ENCODE data around the gene NFILZ.

Gene NFILZ

DNA sequence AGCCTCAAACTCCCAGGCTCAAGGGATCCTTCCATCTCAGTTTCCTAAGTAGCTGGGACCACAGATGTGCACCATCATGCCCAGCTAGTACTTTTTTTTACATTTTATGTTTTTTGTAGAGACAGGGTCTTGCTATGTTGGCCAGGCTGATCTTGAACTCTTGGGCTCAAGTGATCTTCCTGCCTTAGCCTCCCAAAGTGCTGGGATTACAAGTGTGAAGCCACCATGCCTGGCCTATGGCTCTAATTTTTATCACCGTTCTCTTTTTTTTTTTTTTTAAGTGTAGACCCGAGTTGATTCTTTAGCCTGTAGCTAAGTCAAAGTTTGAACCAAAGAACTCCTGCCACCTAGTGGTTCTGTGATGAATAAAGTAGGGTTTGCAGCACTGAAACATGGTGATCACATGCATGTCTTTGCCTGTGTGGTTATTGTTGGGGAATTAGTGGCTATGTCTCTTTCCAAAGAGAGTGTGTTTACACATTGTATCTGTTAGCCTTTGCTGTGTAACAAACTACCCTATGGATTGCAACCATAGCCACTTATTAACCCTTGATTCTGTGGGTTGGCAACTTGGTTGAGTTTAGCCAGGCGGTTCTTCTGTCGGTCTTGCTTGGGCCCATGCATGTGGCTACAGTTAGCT lies 11.6 kb downstream of the NFILZ start:
- no peak for DNase-seq (ENCODE audit: low read depth)

DNA sequence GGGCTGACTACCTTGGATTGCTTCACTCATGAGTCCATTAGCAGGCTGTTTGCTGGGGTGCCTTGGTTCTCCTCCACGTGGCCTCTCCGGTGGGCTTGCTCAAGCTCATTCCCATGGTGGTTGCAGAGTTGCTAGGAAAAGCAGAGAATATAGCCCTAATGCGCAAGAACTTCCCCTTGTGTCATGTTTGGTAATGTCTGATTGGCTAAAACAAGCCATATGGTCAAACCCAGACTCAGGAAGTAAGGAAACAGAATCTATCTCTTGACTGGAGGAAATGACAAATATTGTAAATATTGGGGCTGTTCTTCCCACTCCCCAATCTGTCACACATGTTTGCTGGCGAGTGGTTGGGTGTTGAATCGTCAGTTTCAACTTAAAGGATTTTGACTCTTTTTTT lies 12.1 kb downstream of the NFILZ start:
- no peak for DNase-seq (ENCODE audit: low read depth)

DNA sequence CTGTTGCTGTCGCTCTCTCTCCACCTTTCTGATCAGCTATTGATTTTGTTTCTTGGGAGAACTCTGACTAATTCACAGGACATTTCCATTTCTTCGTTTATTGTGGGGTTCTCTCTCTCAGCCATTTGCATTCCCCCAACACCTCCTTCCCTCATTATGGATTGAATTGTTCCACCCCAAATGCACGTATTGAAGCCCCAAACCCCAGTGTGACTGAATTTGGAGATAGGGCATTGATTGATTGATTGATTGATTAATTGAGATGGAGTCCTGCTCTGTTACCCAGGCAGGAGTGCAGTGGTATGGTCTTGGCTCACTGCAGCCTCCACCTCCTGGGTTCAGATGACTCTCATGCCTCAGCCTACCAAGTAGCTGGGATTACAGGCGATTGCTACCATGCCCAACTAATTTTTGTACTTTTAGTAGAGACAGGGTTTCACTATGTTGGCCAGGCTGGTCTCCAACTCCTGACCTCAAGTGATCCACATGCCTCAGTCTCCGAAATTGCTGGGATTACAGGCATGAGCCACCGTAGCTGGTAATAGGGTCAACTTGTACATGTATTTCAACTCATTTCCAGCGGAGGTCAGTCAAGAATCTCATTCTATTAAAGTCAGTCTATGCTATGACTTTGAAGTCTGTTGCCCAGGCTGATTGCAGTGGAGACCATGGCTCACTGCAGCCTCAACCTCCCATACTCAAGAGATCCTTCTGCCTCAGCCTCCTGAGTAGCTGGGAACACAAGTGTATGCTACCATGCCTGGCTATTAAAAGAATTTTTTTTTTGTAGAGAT lies 13.6 kb downstream of the NFILZ start:
- DNase-seq (ENCODE audit: low read depth), result no peak

DNA sequence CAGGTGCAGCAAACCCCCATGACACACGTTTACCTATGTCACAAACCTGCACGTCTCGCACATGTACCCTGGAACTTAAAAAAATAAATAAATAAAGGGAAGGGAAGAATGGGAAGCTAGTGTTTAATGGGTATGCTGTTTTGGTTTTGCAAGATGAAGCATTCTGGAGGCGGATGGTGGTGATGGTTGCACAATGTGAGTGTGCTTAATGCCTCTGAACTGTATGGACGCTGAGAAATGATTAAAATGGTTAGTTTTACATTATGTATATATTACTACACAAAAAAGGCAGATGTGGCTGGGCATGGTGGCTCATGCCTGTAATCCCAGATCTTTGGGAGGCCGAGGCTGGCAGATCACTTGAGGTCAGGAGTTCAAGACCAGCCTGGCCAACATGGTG lies 17.8 kb downstream of the NFILZ start:
- DNase-seq (ENCODE audit: low read depth), result no peak

DNA sequence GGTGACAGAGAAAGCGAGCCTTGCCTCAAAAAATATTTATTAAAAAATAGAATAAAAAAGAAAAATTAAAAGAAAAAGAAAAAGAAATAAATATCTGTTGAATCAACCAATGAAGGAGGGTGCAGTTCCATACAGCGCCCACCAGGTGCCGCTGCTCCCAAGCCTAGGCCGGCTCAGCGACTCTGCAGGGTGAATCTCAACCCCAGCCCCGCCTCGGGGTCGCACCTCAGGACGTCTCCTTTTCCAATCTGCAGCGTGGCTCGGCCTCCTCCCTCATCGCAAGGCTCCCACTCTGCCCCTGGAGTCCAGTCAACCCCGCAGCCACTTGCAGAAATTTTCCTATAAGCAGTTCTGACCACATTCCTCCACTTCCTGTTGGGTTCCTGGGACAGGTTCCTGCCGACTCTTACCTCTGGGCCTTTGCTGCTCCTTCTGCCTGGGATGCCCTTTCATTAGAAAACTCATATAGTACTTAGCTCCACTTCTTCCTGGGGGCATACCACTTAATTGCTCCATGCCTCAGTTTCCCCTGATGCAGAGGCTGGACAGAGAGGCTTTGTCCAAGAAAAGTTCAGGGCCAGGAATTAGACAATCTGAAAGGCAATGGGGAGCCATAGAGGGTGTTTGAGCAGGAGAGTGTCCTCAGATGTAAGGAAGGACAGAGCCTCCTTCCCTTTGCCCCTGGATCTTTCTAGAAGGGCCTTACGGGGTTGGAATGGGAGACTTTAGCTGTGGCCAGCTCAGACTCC lies 24.3 kb downstream of the NFILZ start:
- peak; percentile 45 for DNase-seq (ENCODE audit: low read depth)

DNA sequence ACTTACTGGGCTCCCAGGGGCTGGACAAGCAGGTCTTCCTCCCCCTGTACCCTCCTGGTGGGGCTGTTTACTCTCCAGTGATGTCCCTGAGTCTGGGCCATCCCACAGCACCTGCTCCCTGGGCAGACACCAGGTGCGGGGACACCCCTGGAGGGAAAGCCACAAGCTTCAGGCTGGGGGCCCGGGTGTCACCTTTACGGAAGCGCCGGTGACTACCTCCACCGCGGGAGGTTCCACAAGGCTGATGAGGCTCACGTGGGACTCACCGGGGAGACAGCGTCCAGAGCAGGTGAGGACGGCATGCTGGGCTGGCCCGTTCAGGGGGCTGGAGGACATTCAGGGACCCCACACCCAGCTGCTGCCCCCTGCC lies 24.9 kb downstream of the NFILZ start:
- DNase-seq (ENCODE audit: low read depth), result no peak

DNA sequence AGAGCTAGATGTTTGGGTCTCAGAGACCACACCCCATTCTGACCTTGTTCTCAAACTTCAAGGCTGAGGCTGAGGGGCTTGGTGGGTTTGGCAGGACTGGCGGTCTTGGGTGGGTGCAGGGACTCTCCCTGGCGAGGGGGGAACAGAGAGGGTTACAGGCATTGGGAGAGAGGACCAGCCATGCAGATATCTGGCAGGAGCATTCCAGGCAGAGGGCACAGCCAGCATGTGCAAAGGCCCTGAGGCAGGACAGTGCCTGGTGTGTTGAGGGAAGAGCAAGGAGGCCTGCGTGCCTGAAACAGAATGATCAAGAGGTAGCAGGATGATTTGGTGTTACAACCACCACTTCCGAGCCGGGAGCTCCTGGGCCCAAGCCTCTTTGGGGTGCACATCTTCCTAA lies 27.4 kb downstream of the NFILZ start:
- DNase-seq (ENCODE audit: low read depth), result no peak

DNA sequence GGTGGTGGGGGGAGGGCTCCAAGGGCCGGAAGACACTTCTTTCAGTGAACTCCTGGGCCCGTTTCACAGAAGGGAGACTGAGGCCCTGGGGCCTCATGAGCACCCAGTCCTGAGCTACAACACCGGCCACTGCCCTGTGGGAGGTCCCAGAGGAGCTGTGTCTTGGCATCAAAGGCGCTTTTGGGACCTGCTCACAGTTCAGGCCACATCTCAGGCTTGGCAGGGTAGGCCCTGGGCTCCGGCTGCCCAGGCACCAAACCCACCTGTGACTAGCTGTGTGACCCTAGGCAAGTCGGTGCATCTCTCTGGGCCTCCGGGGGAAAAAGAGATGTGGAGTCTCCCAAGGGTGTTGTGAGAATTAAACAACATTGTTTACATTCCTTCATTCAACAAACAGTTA lies 29.5 kb downstream of the NFILZ start:
- no peak for DNase-seq (ENCODE audit: low read depth)

DNA sequence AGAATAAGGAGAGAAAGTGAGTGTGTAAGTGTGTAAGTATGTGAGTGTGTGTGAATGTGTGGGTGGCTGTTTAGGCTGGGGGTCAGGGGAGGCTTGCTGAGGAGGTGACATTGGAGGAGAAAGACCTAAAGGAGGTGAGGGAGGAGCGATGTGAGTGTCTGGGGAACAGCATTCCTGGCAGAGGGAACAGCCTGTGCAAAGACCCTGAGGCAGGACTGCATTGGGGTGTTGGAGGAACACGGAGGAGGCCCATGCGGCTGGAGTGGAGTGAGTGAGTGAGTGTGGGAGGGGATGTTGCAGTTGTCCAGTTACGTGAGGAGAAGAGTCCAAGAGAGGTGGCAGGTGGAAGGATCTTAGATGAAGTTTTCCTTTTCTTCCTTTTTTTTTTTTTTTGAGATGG lies 31.8 kb downstream of the NFILZ start:
- no peak for DNase-seq (ENCODE audit: low read depth)

DNA sequence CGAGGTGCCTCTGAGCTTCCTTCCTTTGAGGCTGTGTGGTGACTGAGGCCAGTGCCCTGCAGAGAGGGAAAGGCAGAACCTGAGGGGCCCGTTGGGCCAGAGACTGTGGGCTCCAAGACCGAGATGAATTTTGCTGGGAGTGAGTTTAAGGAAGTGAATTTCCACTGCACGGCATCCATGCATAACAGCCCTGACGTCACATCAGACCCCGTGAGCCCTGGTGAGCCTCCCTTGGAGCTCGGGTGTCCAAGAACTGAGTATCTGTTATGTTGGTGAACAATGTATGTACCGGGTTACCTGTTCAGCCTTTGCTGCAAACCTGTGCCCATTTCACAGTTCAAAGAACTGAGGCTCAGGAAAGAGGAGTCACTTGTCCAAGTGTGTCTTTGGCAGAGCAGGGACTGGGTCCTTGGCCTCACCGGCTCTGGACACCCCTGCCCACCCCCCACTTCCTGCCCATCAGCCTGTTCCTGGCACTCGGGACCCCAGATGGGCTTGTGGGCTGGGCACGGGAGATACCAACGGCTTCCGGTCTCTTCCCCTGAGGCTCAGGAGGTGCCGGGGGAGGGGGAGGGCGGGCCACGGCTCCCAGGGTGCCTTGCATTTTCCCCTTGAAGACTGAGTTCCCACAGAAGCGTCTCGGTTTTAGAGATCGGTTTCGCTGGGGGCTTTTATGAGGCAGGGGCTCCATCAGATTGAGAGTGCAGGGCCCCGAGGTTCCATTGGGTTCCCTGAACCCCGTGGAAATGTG lies 33.7 kb downstream of the NFILZ start:
- no peak for DNase-seq (ENCODE audit: low read depth)

DNA sequence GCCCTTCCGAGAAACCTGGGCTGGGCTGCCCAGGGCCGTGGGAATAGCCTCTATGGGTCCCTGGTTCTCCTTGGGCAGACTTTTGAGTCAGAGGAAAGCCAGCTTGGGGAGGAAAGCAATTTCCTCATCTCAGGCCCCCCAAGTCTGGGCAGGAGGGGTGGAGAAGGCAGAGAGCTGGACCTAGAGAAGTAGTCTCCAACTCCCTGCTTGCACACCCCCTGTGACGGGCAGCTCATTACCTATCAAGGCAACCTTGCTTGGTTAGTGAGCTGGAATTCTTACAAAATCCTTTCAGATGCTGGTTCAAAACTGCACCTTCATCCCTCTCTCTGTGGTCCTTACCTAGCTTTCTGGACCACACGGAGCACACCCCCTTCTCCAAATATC lies 34.2 kb downstream of the NFILZ start:
- no peak for DNase-seq (ENCODE audit: low read depth)

DNA sequence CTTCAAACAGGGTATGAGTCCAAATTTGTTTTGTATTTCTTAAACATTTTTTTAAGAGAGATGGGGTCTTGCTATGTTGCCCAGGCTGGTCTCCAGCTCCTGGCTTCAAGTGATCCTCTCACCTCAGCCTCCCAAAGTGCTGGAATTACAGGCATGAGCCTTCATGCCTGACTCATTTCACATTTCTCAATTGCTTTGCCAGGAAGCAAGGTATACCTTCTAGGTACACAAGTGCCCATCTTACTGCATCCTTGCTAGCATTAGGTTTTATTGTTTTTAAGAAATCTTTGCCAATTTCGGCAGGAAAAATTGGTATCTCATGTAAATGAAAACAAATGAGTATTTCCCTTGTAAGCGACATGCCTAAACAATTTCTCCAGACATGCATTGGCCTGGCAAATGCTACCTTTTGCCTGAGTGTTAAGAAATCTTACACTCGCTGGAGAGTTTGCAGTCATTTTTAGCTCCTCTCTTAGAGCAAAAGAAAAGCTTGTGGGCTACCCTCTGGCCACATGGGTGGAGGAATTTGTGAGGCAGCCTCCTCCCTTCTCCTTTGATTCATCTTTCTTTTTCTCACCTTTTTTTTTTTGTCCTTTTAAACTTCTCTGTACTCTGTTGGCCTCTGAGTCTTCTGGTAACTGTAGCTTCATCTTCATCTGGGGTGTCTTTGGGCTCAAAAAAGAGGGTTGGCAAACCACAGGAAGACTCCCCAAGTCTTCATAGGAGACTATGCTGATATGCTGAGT lies 35.2 kb downstream of the NFILZ start:
- no peak for DNase-seq (ENCODE audit: low read depth)

DNA sequence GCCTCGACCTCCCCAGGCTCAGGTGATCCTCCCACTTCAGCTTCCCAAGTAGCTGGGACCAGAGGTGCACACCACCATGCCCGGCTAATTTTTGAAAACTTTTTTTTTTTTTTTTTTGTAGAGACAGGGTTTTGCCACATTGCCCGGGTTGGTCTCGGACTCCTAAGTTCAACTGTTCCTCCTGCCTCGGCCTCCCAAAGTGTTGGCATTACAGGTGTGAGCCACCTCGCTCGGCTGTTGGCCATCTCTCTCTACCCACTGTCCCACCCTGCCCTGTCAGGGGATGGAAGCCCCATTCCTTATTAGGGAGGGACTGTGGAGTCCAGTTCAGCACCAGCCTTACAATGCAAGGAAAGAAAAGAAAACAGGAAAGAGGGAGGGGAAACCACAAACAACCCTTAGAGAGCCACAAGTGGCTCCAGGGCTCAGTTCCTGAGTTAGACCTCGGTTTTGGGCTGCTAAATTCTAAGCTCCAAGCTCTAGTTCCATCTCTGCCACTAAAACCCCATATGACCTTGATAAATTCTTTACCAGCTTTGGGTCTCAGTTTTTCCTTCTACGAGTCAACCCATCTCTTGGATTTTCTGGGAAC lies 36.5 kb downstream of the NFILZ start:
- no peak for DNase-seq (ENCODE audit: low read depth)

DNA sequence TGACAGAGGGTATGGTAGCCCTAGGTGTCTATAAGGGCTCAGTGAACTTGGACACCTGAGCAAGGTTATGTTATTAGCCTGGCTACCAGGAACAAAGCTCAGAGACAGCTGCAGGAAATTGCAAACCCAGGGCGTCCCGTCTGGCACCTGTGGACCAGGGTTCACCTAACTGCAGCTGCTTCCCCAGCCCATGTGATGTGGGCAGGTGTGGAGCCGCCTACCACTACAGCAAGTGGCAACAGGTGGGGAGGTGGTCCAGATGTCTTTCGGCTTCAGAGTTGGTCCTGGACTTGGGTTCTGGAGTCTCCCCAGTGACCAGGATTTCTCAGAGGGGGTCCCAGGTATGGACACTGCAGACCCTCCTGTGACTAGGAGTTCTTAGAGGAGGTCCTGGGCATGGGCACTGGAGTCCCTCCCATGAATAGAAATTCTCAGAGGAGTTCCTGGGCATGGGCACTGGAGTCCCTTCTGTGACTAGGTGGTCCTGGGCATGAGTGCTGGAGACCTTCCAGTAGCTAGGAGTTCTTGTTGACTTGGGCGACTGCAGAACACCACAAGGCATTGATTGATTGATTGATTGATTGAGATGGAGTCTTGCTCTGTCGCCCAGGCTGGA lies 43.0 kb downstream of the NFILZ start:
- DNase-seq (ENCODE audit: low read depth), result no peak

DNA sequence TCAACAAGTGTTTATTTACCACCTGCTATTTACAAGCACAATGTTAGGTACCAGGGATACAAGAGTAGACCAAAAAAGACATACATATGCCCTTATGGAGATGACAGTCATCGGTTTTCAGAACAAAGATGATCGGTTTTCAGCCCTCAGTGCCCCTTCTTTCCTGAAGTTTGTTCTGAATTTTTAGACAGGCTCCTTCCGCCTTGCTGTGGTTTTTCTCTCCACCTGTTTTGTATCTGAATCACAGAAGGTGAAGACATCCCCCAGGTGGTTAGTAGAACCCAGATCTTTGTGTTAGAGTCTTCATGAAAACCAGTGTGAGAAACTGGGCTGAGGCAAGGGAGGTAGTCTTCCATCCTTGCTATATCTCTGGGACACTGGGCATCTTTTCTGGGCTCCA lies 44.6 kb downstream of the NFILZ start:
- no peak for DNase-seq (ENCODE audit: low read depth)

DNA sequence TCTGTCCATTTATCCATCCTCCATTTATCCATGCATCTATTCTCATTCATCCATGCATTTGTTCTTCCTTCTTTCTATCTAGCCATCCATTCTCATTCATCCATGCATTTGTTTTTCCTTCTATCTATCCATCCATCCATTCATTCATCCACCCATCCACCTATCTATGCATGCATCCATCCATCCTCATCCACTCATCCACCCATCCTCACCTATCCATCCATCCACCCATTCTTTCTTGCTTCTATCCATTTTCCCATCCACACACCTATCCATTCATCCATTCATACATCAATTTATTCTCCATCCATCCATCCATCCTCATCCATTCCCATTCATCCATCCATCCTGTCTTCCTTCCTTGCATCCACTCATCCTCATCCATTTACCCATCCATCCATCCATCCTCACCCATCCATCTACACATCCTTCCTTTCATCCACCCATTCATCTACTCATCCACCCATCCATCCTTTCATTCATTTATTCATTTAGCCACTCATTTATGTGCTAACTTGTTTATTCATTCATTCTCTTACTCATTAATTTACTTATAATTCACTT lies 47.9 kb downstream of the NFILZ start:
- DNase-seq (ENCODE audit: low read depth), result no peak
